Measurements from ENCODE around the gene FLT1.

The FLT1 gene

DNA sequence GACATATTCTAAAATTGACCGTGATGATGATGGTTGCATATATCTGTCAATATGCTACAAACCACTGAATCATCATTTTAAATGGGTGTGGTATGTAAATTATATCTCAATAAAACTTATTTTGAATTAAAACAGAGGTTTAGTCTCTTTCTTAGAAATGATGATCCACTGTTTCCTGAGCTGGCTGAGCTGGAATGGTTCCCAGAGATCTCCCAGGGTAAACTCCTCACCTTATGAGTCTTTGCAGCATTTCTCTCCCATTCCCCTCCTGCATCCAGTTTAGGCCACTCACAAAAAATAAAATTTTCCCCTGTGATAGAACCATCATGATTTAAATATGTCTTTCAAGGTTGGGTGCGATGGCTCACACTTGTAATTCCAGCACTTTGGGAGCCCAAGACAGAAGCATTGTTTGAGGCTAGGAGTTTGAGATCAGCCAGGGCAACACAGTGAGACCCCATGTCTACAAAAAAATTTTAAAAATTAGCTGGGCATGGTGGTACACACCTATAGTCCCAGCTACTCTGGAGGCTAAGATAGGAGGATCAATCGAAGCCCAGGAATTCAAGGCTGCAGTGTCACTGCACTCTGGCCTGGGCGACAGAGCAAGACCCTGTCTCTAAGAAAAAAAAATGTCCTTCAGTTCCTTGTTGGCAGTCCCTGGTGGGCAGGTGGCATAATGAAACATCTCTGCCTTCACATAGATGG is 46.1 kb downstream of the FLT1 start:
- H3K4me3 ChIP-seq (ENCODE audit: insufficient read depth, low read depth, low read length), result no peak overlapping the region
- H3K4me1 ChIP-seq (ENCODE audit: control insufficient read depth, insufficient read depth, low read length), result no peaks in the 10 kb centered on the region
- no peak overlapping the region for H3K27ac ChIP-seq (ENCODE audit: insufficient read depth, low read depth, low read length, poor library complexity, severe bottlenecking)
- peaks cover 2% of the 10 kb centered on the region for H3K36me3 ChIP-seq (ENCODE audit: control insufficient read depth, insufficient read depth, low read length)
- H3K27me3 ChIP-seq (ENCODE audit: control insufficient read depth, insufficient read depth, low read length, poor library complexity, severe bottlenecking), result no peaks in the 10 kb centered on the region
- no peaks in the 10 kb centered on the region for H3K9me3 ChIP-seq (ENCODE audit: control insufficient read depth, low read length)
- 96 to 97% methylated on average over 3 of the region's 4 CpGs for WGBS, 2 experiments

DNA sequence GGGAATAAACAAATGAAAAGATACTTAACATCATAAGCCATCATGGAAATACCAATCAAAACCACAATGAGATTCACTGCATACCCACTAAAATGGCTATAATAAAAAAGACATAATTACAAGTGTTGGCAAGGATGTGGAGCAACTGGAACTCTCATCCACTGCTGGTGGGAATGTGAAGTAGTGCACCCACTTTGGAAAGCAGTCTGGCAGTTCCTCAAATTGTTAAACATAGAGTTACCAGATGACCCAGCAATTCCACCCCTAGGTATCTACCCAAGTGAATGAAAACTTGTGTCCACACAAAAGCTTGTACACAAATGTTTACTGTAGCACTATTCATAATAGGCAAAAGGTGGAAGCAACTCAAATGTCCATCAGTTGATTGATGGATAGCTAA is 46.9 kb downstream of the FLT1 start:
- Histone ChIP-seq H3K4me1 (ENCODE audit: control insufficient read depth, insufficient read depth, low read length) (no peaks in the 10 kb centered on the region), H3K9me3 (ENCODE audit: control insufficient read depth, low read length) (no peaks in the 10 kb centered on the region), H3K27ac (ENCODE audit: insufficient read depth, low read depth, low read length, poor library complexity, severe bottlenecking) (no peak overlapping the region), H3K36me3 (ENCODE audit: control insufficient read depth, insufficient read depth, low read length) (peaks cover 2% of the 10 kb centered on the region), H3K27me3 (ENCODE audit: control insufficient read depth, insufficient read depth, low read length, poor library complexity, severe bottlenecking) (no peaks in the 10 kb centered on the region), H3K4me3 (ENCODE audit: insufficient read depth, low read depth, low read length) (no peak overlapping the region)

DNA sequence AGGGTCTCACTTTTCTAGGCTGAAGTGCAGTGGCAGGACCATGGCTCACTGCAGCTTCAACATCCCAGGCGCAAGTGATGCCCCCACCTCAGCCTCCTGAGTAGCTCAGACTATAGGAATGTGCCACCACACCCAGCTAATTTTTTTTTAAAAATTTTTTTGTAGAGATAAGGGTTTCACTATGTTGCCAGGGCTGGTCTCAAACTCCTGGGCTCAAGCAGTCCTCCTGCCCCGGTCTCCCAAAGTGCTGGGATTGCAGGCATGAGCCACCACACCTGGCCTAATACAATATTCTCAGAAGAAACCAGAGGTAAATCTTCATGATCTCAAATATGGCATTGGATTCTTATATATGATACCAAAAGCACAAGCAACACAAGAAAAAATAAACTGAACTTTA is 47.7 kb downstream of the FLT1 start:
- Histone ChIP-seq H3K9me3 (ENCODE audit: control insufficient read depth, low read length) (no peaks in the 10 kb centered on the region), H3K36me3 (ENCODE audit: control insufficient read depth, insufficient read depth, low read length) (peaks cover 2% of the 10 kb centered on the region), H3K27me3 (ENCODE audit: control insufficient read depth, insufficient read depth, low read length, poor library complexity, severe bottlenecking) (no peaks in the 10 kb centered on the region), H3K4me3 (ENCODE audit: insufficient read depth, low read depth, low read length) (no peak overlapping the region), H3K27ac (ENCODE audit: insufficient read depth, low read depth, low read length, poor library complexity, severe bottlenecking) (no peak overlapping the region), H3K4me1 (ENCODE audit: control insufficient read depth, insufficient read depth, low read length) (no peaks in the 10 kb centered on the region)
- WGBS, 2 experiments, result 84 to 90% methylated on average over 2 of the region's 2 CpGs

DNA sequence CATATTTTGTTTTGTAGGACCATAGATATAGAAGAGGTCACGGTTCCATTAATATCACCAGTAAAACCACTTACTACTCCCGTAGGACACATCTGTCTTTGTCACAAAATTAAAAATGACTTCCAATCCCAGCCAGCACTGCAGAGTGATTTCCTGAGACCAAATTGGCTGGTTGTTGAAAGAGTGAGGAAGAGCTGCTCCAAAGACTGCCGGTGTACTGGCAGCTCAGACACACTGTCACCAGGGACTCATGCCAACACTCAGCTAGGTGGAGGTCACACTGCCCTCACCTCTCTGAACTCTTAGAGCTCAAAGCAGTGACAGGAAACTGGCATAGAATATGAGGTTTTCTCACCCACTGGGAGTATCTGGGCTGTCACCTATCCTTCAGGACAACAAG is 52.1 kb downstream of the FLT1 start:
- no peaks in the 10 kb centered on the region for H3K9me3 ChIP-seq (ENCODE audit: control insufficient read depth, low read length)
- no peaks in the 10 kb centered on the region for H3K36me3 ChIP-seq (ENCODE audit: control insufficient read depth, insufficient read depth, low read length)
- H3K27me3 ChIP-seq (ENCODE audit: control insufficient read depth, insufficient read depth, low read length, poor library complexity, severe bottlenecking), result no peaks in the 10 kb centered on the region
- no peaks in the 10 kb centered on the region for H3K4me1 ChIP-seq (ENCODE audit: control insufficient read depth, insufficient read depth, low read length)
- no peak overlapping the region for H3K4me3 ChIP-seq (ENCODE audit: insufficient read depth, low read depth, low read length)
- no peak overlapping the region for H3K27ac ChIP-seq (ENCODE audit: insufficient read depth, low read depth, low read length, poor library complexity, severe bottlenecking)
- WGBS, 2 experiments, result 95 to 100% methylated on average over 1 to 3 of the region's 3 CpGs

DNA sequence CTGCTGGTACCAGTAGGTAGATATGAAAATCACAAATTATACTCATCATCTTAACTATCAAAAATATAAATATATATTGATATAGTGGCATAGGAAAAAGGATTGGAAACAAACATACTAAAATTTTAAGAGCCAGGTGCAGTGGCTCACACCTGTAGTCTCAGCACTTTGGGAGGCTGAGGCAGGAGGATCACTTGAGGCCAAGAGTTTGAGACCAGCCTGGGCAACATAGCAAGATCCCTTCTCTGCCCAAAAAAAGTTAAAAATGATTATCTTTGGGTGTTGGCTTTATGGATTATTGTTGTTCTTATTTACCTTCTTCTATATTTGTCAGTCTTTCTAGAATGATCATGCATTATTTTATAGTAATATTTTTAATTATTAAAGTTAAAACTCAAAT is 53.4 kb downstream of the FLT1 start:
- no peaks in the 10 kb centered on the region for H3K4me1 ChIP-seq (ENCODE audit: control insufficient read depth, insufficient read depth, low read length)
- H3K27me3 ChIP-seq (ENCODE audit: control insufficient read depth, insufficient read depth, low read length, poor library complexity, severe bottlenecking), result no peaks in the 10 kb centered on the region
- H3K27ac ChIP-seq (ENCODE audit: insufficient read depth, low read depth, low read length, poor library complexity, severe bottlenecking), result no peak overlapping the region
- H3K4me3 ChIP-seq (ENCODE audit: insufficient read depth, low read depth, low read length), result no peak overlapping the region
- no peaks in the 10 kb centered on the region for H3K36me3 ChIP-seq (ENCODE audit: control insufficient read depth, insufficient read depth, low read length)
- H3K9me3 ChIP-seq (ENCODE audit: control insufficient read depth, low read length), result no peaks in the 10 kb centered on the region

DNA sequence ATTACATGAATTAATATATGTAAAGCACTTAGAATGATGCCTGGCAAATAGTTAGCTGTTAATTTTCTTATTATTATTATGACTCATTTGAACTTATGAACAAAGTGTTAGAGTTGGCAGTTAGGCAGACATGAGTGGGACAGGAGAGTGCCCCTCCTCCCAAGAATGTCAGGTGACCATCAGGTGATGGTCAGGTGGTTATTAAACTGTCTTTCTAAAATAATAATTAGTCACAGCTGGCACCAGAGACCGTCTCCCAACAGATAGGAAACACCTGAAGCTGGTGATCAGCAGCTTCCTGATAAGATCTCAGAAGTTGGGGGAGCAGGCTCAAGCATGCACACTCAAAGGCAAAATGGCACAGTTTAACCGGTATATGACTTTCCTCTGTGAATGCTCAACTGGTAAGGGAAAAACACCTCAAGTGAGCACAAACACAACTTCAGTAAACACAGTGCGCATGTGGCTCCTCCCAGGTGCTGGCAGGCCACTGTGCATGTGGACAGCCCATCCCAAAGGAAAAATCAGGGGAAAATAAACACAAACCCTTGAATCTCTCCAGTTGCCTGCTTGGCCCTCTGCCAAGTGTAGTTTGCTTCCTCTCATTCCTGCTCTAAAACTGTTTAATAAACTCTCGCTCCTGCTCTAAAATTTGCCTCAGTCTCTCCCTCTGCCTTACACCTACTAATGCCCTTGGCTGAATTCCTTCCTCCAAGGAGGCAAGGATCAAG is 54.0 kb downstream of the FLT1 start:
- no peaks in the 10 kb centered on the region for H3K27me3 ChIP-seq (ENCODE audit: control insufficient read depth, insufficient read depth, low read length, poor library complexity, severe bottlenecking)
- no peak overlapping the region for H3K27ac ChIP-seq (ENCODE audit: insufficient read depth, low read depth, low read length, poor library complexity, severe bottlenecking)
- no peaks in the 10 kb centered on the region for H3K4me1 ChIP-seq (ENCODE audit: control insufficient read depth, insufficient read depth, low read length)
- no peaks in the 10 kb centered on the region for H3K36me3 ChIP-seq (ENCODE audit: control insufficient read depth, insufficient read depth, low read length)
- H3K9me3 ChIP-seq (ENCODE audit: control insufficient read depth, low read length), result no peaks in the 10 kb centered on the region
- H3K4me3 ChIP-seq (ENCODE audit: insufficient read depth, low read depth, low read length), result no peak overlapping the region
- WGBS, 2 experiments, result 92 to 96% methylated on average over 4 of the region's 4 CpGs

DNA sequence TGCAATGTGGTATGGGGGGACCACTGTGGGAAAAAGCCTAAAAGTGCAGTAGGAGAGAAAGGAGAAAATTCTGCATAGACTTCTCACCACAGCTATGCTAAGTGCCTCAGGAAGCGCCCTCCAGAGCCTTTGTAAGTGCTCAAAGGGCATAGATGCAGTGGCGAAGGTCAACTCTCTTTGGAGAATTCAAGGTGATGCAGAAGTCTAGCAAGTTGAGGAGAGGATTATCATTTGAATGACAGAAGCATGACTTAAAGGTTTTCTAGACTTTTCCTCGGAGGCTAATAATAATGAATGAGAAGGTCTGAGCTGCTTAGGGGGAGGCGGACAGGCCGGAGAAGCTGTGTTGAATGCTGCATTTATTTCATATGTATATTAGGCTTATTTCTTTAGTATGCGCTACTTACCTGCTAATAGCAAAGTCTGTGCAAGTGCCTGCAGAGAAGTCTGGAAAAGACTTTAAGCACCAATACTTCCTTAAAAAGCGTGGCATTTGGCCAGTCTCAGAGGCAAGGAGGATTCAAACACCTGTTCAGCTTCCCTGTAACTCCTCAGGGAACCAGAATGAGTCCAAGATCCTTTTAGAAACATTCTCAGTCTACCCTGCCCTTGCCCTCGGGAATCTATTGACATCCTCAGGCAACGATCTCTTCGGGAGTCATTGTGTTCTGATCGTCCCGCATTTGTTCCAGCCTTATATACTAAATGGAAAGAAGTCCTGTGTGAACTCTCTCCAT is 56.2 kb downstream of the FLT1 start:
- no peaks in the 10 kb centered on the region for H3K4me1 ChIP-seq (ENCODE audit: control insufficient read depth, insufficient read depth, low read length)
- 31% methylated on average over 11 to 12 of the region's 12 CpGs for WGBS, 2 experiments
- no peak overlapping the region for H3K4me3 ChIP-seq (ENCODE audit: insufficient read depth, low read depth, low read length)
- H3K27ac ChIP-seq (ENCODE audit: insufficient read depth, low read depth, low read length, poor library complexity, severe bottlenecking), result no peak overlapping the region
- no peaks in the 10 kb centered on the region for H3K9me3 ChIP-seq (ENCODE audit: control insufficient read depth, low read length)
- no peaks in the 10 kb centered on the region for H3K36me3 ChIP-seq (ENCODE audit: control insufficient read depth, insufficient read depth, low read length)
- no peaks in the 10 kb centered on the region for H3K27me3 ChIP-seq (ENCODE audit: control insufficient read depth, insufficient read depth, low read length, poor library complexity, severe bottlenecking)

DNA sequence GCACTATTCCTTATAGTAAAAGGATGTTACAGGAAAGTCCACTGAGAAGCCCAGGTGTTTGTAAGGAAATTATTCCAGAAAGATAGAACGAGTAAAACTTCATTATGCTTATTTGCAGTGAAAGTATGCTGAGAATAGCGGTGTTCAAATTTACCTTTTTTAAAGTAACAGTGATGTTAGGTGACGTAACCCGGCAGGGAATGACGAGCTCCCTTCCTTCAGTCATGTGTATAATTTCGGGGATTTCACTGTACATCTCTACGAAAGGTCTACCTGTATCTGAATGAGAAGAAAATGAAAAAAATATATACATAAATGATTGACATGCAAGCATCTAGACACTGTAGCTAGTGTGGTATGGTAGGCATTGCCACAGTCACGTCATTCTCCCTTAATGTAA is 56.9 kb downstream of the FLT1 start:
- WGBS, 2 experiments, result 84 to 88% methylated on average over 5 to 8 of the region's 8 CpGs
- Histone ChIP-seq H3K36me3 (ENCODE audit: control insufficient read depth, insufficient read depth, low read length) (no peaks in the 10 kb centered on the region), H3K27ac (ENCODE audit: insufficient read depth, low read depth, low read length, poor library complexity, severe bottlenecking) (no peak overlapping the region), H3K27me3 (ENCODE audit: control insufficient read depth, insufficient read depth, low read length, poor library complexity, severe bottlenecking) (no peaks in the 10 kb centered on the region), H3K4me1 (ENCODE audit: control insufficient read depth, insufficient read depth, low read length) (no peaks in the 10 kb centered on the region), H3K4me3 (ENCODE audit: insufficient read depth, low read depth, low read length) (no peak overlapping the region), H3K9me3 (ENCODE audit: control insufficient read depth, low read length) (no peaks in the 10 kb centered on the region)

DNA sequence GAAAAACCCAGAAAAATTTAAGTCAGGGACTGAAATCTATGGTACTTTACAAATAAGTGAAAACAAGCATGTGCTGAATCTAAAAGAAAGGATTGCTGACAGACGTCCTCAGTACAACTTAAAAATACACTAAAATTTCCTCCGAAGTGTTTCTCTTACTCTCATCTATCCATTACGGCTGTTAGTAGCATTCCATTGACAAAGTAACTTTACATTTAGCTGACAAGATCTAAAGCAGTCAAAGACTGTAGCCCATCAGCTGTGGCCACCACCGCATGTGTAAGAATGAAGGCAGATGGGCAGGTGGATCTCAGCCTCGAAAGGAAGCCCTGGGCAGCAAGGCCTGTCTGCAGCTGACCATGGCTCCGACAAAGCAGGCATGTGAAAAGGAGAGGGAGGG is 59.0 kb downstream of the FLT1 start:
- WGBS, 2 experiments, result 82 to 86% methylated on average over 6 of the region's 6 CpGs
- Histone ChIP-seq H3K4me3 (ENCODE audit: insufficient read depth, low read depth, low read length) (no peak overlapping the region), H3K4me1 (ENCODE audit: control insufficient read depth, insufficient read depth, low read length) (no peaks in the 10 kb centered on the region), H3K27me3 (ENCODE audit: control insufficient read depth, insufficient read depth, low read length, poor library complexity, severe bottlenecking) (no peaks in the 10 kb centered on the region), H3K9me3 (ENCODE audit: control insufficient read depth, low read length) (no peaks in the 10 kb centered on the region), H3K36me3 (ENCODE audit: control insufficient read depth, insufficient read depth, low read length) (no peaks in the 10 kb centered on the region), H3K27ac (ENCODE audit: insufficient read depth, low read depth, low read length, poor library complexity, severe bottlenecking) (no peak overlapping the region)

DNA sequence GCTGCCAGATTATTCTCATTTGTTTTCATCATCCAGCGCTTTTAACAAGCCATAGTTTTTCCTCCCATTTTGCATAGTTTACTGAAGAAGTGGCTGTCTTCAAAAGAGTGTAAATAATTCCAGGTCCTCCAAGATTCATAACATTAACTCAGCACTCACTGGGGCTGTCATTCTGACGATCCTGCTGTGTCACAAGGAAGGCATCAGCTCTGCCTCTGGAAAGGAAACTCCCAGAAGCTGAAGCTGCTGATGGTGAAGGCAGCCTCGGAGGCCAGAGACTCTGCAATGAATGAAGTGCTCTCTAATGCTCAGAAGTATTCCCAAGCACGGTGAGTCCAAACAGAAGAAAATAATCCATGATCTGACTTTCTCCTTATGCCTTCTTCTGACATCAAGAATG is 60.0 kb downstream of the FLT1 start:
- H3K9me3 ChIP-seq (ENCODE audit: control insufficient read depth, low read length), result no peaks in the 10 kb centered on the region
- no peak overlapping the region for H3K27ac ChIP-seq (ENCODE audit: insufficient read depth, low read depth, low read length, poor library complexity, severe bottlenecking)
- peaks cover 2% of the 10 kb centered on the region for H3K4me1 ChIP-seq (ENCODE audit: control insufficient read depth, insufficient read depth, low read length)
- H3K36me3 ChIP-seq (ENCODE audit: control insufficient read depth, insufficient read depth, low read length), result no peaks in the 10 kb centered on the region
- H3K4me3 ChIP-seq (ENCODE audit: insufficient read depth, low read depth, low read length), result no peak overlapping the region
- WGBS, 2 experiments, result 57 to 60% methylated on average over 4 of the region's 4 CpGs
- no peaks in the 10 kb centered on the region for H3K27me3 ChIP-seq (ENCODE audit: control insufficient read depth, insufficient read depth, low read length, poor library complexity, severe bottlenecking)

Data from ectodermal cell (in vitro differentiated cells).